Thyroid gland (tissue), 4 donors: ENCODE results near the gene COL13A1.

Experiments used
- CTCF ChIP-seq, 6 experiments: fragments of 200-600 bp in 3 of 6; fragments of 450-650 bp in 3 of 6; sonication (generic) in 3 of 6; IDR thresholded peaks; one replicate each; pipeline ENCODE4 v1.5.1; 2016 to 2019; ENCODE audit warnings: antibody characterized with exemption in 6 of 6, mild to moderate bottlenecking in 2 of 6, inconsistent platforms in 1 of 6, moderate library complexity in 1 of 6
- POLR2A ChIP-seq, 2 donors: fragments of 450-650 bp; IDR thresholded peaks; one replicate each; pipeline ENCODE4 v1.6.1; 2017; ENCODE audit warnings: antibody characterized with exemption in 2 of 2, mild to moderate bottlenecking in 2 of 2, moderate library complexity in 1 of 2

- TF ChIP-seq CTCF (IDR thresholded peaks at IDR 0.05), result no peak
- no peak for TF ChIP-seq POLR2A (IDR thresholded peaks at IDR 0.05)
These were observed 7.6 kb downstream of the COL13A1 start for GRCh38 chr10:69809318-69809717.
